Measurements from ENCODE around the gene TRIM2. TPM values are rescaled to one million over a fixed set of nuclear protein-coding genes. Genes with fewer than 3 reads are reported as not detected.

The TRIM2 gene
- total RNA-seq, 1 donor from 2014 or later: 9.9 TPM

DNA sequence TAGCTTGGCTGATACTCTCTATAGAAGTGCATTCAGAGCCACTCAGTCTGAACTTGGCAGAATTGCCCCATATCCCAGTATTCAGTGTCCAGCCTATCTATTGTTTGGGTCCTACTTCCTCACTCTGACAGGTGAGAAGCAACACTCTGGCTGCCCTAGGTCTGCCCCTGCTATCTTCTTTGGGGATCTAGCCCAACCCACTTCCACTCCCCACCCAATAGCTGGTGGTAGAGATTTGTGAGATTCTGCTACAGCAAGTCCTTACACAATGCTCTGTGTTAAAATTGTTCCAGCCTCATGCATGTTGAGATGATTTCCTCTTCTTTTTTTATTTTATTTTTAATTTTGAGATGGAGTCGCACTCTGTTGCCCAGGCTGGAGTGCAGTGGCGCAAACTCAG, 67.6 kb downstream of the TRIM2 start:
- DNase-seq (ENCODE audit: extremely low read depth, low read depth, low spot score): no peak

DNA sequence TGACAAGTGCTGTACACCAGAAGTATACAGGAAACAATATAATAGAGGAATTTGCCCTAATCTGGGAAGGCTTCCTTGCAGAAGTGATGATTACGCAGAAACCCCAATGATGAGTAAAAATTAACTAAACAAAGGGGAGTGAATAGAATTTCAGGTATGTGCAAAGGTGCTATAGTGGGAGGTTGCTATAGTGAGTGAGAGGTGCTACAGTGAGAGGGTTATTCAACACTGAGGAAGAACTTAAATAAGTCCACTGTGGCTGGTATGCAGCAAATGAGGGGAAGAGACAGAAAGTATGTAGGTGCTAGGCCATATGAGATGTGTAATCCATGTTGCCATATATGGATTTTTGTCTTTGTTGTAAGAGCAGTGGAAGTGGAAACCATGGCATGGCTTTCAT, 69.5 kb downstream of the TRIM2 start:
- DNase-seq (ENCODE audit: extremely low read depth, low read depth, low spot score): no peak

DNA sequence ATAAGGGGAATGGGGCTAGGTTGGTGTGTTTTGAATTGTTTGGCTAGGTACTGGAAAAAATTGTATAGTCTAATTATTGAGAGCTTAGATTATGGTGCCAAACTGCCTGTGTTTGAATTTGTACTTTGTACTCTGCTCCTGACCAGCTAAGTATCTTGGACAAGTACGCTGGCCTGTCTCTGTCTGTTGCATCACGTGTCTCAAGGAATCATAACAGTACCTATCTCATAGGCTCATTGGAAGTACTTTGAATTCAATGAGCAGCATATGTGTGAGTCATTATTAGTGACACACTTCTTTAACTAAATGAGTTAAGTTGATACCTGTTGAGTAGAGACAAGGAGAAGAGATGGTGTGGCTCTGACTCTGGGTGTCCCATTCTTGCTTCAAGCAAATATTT, 70.7 kb downstream of the TRIM2 start:
- DNase-seq (ENCODE audit: extremely low read depth, low read depth, low spot score): no peak

DNA sequence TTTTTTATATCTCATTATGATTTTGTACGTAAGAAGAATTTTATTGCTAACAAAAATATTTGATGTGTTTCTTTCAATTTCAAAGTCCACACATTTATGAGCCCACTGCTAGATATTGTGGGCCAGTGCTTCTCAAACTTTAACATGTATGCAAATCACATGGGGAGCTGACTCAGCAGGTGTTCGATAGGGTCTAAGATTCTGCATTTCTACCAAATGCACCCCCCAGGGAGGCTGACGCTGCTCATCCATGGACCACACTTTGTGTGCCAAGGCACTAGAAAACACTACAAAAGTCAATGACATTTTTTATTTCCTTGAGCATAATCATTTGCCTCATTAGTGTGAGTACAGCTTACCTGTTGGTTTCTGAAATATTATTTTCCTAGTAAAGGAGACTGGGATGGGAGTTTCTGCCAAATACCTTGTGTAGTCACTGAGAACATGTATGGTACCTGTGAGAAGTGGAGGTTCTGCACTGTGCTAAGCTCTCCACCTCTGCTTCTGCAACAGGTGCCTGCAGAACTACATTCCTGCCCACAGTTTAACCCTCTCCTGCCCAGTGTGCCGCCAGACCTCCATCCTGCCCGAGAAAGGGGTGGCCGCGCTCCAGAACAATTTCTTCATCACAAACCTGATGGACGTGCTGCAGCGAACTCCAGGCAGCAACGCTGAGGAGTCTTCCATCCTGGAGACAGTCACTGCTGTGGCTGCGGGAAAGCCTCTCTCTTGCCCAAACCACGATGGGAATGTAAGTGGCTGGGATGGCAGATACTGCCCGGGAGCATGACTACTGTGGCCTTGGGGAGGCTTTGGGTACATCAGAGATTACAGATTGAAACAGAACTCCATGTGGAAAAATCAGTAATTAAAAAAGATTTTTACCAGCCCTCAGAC, 71.4 kb downstream of the TRIM2 start:
- DNase-seq (ENCODE audit: extremely low read depth, low read depth, low spot score): no peak

DNA sequence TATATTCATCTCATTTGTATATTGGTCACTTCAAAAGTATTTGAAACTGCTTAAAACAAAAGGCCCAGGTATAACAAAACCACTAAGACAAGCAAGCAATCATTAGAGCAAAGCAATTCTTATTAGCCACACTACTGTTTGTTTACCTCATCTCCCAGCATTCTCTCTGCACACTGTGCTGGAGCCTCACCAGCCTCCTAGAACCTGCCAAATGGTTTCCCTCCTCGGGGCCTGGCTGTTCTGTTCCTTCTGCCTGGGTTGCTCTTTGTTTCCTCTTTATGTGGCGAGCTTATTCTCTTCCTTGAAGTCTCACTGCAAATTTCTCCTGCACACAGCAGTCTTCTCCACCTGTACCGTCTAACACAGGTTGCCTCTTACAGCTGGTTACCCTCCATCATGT, 72.7 kb downstream of the TRIM2 start:
- DNase-seq (ENCODE audit: extremely low read depth, low read depth, low spot score): no peak

- no peak for DNase-seq (ENCODE audit: extremely low read depth, low read depth, low spot score)
Measured at GRCh38 chr4:153281476-153281875, 77.2 kb downstream of the TRIM2 start.

GRCh38 chr4:153282023-153282422, 77.8 kb downstream of the TRIM2 start:
- no peak for DNase-seq (ENCODE audit: extremely low read depth, low read depth, low spot score)

- DNase-seq (ENCODE audit: extremely low read depth, low read depth, low spot score): no peak
Measured at GRCh38 chr4:153283260-153283659, 79.0 kb downstream of the TRIM2 start.

- no peak for DNase-seq (ENCODE audit: extremely low read depth, low read depth, low spot score)
Measured at GRCh38 chr4:153290134-153290533, 85.9 kb downstream of the TRIM2 start.

DNA sequence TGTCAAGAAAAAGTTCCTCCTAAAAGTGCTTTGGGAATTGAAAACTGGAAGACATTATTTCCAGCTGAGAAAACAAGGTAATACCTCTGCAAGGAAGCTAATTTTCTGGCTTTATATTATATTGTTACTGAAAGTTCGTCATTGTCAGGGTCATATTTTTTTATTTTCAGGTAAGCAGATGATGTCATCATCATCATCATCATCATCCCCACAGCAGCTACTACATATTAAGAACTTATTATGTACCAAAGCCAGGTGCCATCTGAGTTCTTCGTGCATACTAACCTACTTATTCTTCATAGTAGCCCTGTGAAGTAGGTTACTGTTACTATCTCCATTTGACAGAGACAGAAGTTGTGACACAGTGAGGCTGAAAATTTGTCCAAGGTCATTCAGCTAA, 87.3 kb downstream of the TRIM2 start:
- no peak for DNase-seq (ENCODE audit: extremely low read depth, low read depth, low spot score)

DNA sequence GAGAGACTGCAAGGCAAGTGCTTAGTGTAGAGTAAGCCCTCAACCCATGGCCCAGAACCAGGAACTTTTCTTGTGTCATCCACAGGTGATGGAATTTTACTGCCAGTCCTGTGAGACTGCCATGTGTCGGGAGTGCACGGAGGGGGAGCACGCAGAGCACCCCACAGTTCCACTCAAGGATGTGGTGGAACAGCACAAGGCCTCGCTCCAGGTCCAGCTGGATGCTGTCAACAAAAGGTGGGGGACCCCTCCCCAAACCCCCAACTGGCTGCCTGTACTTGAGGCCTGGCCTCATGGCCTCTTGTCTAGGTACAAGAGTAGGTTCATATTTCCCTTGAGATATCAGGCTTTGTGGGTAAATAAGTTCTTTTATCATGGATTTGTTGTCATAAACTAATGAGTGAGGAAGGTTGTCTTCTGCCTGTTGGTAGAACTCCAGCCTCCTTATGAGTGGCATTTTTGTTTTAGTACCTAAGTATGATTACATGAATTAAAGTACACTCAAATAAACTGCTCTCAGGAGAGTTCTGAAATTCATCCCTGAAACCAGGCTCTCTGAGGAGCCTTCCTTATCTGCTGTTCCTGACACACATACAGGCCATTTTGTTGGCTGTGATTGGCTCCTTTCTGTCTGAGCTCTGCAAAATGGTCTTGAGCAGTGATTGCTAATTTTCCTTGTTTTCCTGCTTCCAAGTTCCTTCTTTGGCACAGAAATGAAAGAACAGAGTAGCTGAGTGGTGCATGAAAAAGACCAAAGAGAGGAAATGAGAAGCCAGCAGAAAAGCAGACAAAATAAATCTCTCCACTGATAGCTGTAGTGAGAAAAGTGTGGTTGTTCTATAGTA, 88.9 kb downstream of the TRIM2 start:
- DNase-seq (ENCODE audit: extremely low read depth, low read depth, low spot score): no peak

GRCh38 chr4:153293742-153294057, 89.5 kb downstream of the TRIM2 start:
- DNase-seq (ENCODE audit: extremely low read depth, low read depth, low spot score): no peak

DNA sequence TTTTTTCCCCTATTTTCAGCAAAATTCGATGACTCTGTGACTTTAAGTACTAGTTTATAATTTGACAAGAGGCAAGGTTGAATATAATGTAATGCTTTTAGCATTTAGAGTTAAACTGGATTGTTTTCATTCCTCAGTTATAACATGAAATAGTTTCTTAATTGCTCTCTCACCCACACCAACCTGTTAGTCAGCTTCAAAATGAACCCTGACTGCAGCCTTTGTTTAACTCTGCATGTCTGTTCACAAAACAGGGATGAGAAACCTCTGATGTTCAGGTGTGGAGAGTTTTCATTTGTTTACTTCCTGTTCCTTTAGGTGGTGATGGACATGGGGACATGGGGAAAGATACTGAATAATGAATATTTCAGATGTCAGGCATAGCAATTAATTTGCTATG, 90.4 kb downstream of the TRIM2 start:
- DNase-seq (ENCODE audit: extremely low read depth, low read depth, low spot score): no peak

- DNase-seq (ENCODE audit: extremely low read depth, low read depth, low spot score): no peak
Measured at GRCh38 chr4:153295131-153295755, 91.0 kb downstream of the TRIM2 start.

DNA sequence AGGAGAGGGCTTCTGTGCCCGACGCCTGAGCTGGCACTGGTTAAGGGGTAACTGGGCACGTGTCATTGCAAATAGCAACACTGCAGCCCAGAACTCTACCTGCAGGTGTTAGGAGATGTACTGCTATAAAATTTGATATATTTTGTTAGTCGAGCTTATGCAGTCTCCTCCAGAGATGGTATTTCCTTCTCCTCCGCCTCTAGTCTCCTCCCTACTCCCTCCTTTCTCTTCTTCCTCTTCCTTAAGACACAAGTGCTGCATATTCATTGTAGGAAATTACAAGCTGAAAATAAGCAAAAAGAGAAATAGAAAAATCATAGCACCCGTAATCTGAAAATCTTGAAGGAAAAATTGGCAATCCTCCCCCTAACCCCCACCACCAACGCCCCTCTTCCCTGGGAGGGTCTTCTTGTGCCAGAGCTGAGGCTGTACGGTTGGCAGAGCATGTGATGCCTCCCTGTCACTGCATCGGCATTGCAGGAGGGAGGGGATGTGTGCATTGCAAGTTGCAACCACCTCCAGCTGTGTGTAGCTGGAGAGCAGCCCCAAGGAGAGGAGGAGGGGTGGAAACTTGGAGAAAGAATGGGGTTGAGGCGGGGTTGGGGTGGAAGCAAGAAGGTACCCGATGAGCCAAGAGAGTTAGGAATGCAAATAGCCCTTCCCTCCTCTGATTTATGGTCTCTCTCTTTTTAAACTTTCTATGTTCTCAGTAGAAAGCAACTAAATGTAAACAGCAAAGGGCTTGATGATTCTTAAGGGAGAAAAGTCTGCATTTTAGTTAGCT, 92.0 kb downstream of the TRIM2 start:
- no peak for DNase-seq (ENCODE audit: extremely low read depth, low read depth, low spot score)

DNA sequence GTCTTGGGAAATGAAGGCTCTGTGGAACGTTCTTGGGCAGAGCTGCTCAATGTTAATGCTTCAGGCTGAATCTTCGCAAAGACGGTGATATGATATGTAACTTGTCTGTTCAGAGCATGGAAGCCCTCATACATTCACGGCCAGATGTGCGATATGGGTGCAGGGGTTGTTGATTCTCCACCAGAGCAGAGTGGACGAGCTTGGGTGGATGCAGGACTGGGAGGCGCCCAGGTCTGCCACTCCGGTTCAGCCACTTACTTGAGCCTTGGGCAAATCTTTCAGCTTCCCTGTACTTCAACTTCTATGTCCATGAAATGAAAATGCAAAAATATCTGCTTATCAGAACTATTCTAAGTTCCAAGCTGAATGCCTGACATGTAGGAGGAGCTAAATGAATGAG, 92.9 kb downstream of the TRIM2 start:
- DNase-seq (ENCODE audit: extremely low read depth, low read depth, low spot score): no peak

DNA sequence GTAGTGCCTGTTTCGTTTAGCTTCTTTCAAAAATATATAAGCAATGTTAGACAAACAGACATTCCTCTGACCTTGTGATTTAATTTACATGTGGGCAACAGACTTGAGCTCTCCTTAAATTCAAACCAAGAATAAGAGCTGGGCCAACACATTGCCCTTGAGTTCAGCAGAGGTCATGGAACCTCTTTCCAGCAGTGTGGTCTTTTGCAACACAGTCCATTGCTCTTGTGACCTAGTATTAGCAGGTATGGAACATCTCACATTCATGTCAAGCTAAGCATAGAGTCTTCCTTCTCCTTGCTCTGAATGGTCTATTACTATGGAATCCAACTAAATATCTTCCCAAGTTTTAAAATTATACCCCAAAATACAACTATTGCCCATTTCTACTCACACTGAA, 106.5 kb downstream of the TRIM2 start:
- DNase-seq (ENCODE audit: extremely low read depth, low read depth, low spot score): no peak

GRCh38 chr4:153314915-153315314, 110.7 kb downstream of the TRIM2 start:
- DNase-seq (ENCODE audit: extremely low read depth, low read depth, low spot score): no peak

- no peak for DNase-seq (ENCODE audit: extremely low read depth, low read depth, low spot score)
Measured at GRCh38 chr4:153318696-153319320, 114.6 kb downstream of the TRIM2 start.

- DNase-seq (ENCODE audit: extremely low read depth, low read depth, low spot score): no peak
Measured at GRCh38 chr4:153322791-153323190, 118.5 kb downstream of the TRIM2 start.
